GM23248 (cell line): Measurements from ENCODE around the gene GPR135.

Experiments used
- EZH2 ChIP-seq: fragments of 200-600 bp; sonication (generic); IDR thresholded peaks from 2 replicates; pipeline ENCODE4 v1.6.1; 2018; ENCODE audit warnings: antibody characterized with exemption, mild to moderate bottlenecking; ENCODE audit not compliant: insufficient read depth, poor library complexity, severe bottlenecking
- EZH2phosphoT487 ChIP-seq: fragments of 200-600 bp; sonication (generic); IDR thresholded peaks from 2 replicates; pipeline ENCODE4 v1.6.1; 2018; ENCODE audit warnings: antibody characterized with exemption, moderate library complexity, mild to moderate bottlenecking, low read depth; ENCODE audit not compliant: insufficient read depth

DNA sequence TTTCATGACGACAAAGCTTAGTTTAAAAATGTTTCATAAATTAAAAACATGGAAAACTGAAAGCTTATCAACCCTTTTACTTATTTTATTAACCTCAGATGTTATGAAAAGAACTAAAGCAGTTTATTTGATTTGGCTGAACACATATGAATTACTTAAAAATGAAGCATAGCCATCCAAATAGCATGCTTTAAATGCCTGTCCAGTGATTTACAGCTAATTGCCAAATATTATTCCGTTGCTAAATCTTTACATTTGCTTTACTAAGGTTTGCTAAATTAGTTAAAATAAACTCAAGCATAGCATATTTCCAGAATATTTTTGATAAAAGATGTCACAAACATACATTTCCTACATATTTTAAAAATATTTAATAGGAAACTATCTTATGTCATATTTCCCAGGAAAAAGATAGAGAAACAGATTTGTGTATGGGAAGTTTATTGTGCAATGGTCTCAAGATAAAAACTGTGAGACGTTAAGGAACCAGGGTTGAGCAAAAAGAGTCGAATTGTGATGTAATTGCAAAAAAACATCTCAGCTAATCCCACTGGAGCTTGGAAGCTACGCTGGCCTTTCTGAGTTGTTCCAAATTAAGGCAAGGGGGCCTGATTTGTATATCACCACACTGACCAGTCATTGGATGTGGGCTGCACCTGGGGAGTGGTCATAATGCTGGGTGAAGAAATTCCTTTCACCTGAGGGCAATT, 25.8 kb downstream of the GPR135 start:
- no peak for TF ChIP-seq EZH2
- TF ChIP-seq EZH2phosphoT487, result no peak
